HG03457 (cell line): ENCODE results near the gene SOCS7.
"Not testable (repeated sequence)": the region's sequence is repeated elsewhere in the genome, so short reads cannot be mapped to it uniquely, and the experiment has no call there.

ENCODE experiments used
- ATAC-seq: cut with Tn5 transposase; IDR thresholded peaks from one replicate; pipeline ENCODE4 v1.9.1; 2021; ENCODE audit warnings: moderate number of reproducible peaks; ENCODE audit not compliant: unreplicated experiment

The SOCS7 gene

DNA sequence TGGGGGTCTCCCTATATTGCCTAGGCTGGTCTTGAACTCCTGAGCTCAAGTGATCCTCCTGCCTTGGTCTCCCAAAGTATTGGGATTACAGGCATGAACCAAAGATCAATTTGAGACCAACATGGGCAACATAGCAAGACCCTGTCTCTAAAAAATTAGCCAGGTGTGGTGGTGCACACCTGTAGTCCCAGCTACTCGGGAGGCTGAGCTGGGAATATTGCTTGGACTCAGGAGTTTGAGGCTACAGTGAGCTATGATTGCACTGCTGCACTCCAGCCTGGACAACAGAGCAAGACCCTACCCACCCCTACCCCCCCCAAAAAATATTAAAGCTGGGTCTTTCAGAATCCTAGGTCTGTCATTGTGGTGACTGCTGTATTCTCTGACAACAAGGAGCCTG, 85.7 kb downstream of the SOCS7 start:
- ATAC-seq, result not testable (repeated sequence)

DNA sequence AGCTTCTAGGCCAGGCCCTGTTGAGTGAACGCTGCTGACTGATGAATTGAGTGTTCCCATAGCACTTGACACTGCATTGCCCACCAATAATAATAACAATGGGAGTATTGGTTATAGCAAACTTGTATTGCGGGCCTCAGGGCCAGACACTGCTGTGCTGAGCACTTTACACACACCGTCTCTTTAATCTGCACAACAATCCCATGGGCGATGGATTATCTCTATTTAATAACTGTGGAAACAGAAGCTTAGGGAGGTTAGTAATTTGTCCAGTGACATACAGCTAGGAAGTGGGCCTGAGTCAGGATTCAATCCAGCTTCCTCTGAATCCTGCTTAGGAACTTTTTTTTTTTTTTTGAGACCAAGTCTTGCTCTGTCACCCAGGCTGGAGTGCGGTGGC, 87.8 kb downstream of the SOCS7 start:
- no peak for ATAC-seq

DNA sequence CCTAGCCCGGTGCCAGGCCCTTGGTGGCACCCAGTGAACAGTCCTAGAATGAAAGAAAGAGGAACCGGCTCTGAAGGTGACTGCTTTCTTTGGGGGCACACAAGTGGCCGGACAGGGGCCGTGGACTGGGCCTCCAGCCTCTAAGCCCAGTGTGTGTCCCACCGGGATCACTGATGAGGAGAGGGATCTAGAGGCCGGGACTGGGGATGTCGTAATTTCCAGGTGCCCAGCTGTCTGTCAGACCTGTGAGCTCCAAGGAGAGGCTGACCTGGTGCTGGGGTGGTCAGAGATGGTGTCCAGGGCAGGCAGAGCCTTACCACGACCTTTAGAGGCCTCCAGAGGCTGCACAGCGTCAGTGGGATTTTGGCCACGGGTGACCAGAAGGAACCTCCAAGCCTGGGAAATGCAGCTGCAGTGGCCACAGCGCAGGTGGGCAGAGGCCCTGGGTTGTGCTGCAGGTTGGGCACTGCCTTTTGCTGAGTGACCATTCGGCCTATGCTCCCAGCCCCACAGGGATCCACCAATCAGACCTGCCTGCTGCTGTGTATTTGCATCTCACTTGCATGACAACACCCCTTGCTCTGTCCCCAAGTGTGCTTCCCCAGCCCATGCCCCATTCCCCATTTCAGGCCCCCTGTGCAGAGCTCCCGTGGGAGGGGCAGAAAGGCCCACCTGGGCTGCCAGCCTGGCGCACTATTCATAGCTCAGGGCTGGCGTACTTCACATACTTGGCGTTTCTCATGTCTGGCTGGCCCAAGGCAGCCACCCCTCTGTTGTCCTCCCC, 89.2 kb downstream of the SOCS7 start:
- ATAC-seq, result no peak

DNA sequence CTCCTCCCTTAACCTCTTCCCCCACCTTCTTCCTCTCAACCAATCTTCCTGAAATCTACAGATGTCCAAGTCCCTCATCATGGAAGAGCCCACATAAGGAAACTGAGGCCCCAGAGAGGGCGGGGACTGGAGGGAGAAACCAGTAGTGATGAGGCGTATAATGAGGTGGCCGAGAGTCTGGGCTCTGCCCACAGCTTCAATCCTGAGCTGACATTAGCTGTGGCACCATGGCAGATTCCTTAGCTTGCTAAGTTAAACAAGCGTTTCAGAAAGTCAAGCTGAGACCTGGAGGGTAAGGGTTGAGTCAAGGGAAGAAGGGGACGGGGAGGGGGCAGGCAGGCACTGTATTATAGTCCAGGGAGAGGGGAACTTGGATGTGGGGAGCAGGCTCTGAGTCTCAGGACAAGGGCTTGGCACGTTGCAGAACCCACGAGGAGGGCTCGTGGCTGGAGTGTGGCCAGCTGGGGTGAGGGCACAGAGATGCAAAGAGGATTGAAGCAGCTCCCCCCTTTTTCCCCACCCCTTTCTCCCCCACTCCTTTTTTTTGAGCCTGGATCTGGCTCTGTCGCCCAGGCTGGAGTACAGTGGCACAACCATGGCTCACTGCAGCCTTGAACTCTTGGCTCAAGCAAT, 89.9 kb downstream of the SOCS7 start:
- no peak for ATAC-seq

DNA sequence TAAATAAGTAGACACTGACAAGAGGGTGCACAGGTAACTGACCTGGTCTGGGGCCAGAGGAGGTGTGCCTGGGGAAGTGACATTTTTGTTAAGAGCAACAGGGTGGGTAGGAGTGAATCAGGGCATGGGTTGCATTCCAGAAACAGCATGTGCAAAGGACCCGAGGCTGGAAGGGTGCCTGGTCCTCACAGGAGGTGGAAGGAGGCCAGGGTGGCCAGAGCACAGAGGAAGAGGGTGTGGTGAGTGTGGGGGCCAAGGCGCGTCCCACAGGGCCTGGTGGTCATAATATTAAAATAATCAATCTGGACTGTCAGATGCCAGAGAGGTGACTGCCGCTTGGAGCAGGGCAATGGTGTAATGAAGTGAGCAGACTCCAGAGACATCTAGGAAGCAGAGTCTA, 90.9 kb downstream of the SOCS7 start:
- no peak for ATAC-seq

DNA sequence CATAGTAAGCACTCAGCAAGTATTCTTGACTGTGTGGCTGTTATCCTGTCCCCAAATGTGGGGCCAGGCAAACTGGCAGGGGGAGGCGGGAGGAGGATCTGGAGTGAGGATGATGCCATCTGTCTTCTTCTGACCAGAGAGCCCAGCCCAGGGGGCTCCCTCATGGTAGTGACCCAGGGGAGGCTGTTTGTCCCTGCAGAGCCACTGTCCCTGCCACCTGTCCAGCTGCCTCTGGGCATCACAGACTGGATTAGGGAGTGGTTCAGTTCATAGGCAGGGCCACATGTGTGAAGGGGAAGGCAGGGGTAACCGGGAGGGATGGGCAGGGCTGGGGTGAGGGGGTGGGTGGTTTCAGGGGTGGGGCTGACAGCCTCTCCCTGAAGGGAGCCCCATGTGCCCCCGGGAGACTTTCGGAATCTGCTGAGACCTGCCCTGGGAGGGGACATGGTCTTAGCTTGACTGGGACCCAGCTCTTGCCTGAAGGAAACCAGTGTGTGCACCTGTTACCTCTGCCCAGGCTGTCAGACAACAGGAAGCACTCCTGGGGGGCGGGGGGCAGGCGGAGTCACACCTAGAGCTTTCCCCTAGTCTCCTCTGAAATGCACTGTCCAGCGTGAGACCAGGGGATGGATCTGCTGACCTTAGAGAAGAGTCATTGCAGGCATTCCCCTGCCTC, 91.8 kb downstream of the SOCS7 start:
- no peak for ATAC-seq

DNA sequence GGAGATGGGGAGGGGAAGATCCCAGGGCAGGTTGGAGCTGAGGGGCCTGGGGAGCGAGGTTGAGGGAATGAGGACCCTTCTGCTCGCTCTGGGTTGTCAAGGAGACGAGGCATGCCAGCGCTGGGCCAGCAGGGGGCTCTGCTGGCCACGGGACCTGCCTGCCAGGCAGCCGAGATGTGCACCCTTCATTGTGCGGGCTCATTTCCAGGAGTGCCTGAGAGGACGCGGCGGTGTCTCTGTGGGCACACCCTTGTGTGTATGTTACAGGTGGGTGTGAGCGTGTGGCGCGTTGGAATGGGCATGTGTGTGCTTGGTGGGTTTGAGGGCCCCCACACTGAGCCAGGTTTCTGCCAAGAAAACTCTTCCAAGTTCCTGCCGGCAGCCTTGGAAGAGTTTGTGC, 92.5 kb downstream of the SOCS7 start:
- no peak for ATAC-seq

DNA sequence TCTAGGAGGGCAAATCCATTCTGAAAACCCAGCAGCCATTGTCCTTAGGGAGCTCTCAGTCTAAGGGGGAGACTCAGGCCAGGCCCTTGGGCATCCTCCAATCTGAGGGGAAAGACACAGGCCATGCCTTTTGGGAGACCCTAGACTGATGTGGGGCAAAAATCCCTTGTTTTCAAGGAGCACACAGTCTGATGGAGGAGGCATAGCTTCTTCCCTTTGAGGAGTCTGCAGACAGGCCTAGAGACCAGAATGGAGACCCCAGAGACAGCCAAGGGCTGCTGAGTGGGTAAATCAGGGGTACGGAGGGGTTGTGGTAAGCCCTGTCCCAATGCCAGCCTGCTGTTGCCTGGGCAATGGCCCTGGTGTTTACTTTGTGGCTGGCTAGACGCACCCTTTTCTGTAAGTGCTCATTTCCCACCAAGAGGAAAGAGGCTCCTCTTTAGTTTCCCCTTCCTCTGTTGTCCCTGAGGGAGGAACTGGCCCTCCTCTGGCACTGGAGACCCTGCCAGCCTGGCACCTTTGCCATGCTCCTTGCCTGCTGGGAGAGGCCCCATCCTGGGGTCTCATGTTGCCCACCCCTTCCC, 96.0 kb downstream of the SOCS7 start:
- no peak for ATAC-seq

DNA sequence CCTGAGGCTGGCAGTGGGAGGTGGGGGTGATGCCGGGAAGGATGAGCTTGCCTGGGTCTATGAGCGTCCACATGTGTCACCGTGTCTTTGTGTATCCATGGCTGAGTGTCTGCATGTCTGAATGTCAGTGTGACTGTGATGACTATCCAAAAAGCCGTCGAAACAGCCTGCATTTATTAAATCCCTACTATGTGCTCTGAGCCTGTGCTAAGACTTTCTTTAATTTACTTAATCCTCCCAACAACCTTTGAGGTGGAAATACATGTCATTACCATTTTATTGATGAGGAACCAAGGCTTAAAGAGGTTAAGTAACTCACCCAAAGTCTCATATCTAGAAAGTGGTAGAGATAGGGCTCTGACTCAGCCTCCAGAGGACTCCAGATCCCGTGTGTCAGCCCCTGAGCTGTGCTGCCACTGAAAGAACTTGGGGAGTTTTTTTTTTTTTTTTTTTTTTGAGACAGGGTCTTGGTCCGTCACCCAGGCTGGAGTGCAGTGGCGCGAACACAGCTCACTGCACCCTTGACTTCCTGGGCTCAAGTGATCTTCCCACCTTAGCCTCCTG, 96.6 kb downstream of the SOCS7 start:
- ATAC-seq, result no peak

DNA sequence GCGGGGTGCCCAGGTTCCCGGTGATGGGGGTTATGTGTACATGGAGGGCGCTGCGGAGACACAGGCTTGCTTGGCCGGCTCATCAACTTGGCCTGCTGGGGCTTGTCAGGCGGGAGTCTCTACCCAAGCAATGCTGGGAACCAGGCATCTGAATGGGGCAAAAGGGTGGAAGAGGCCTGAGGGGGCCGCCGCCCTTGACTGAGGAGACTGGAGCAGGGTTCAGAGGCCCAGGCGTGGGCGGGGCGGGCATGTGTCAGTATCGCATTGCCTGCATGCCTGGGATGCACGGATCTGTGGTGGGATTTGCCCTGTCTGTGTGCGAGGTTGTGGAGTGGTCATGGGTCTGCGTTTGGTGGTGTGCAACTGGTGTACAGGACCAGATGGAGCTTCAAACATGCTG, 97.7 kb downstream of the SOCS7 start:
- ATAC-seq, result no peak

DNA sequence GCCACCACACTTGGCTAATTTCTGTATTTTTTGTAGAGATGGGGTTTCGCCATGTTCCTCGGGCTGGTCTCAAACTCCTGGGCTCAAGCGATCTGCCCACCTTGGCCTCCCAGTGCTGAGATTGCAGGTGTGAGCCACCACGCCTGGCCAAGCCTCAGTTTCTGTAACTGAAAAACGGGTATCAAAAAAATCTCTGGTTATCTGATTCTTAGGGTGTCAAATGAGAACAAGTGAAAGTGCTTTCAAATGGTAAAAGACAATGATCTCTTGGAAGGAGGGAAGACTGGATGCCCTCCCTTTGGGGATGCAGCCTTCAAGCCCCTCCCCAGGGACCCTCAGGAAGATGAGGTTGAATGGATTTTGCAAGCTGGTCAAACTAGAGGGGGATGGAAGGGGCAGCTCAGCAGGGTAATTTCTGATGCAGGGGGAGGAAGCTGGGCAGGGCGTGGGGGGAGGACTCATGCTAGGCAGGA, 98.9 kb downstream of the SOCS7 start:
- ATAC-seq, result no peak

DNA sequence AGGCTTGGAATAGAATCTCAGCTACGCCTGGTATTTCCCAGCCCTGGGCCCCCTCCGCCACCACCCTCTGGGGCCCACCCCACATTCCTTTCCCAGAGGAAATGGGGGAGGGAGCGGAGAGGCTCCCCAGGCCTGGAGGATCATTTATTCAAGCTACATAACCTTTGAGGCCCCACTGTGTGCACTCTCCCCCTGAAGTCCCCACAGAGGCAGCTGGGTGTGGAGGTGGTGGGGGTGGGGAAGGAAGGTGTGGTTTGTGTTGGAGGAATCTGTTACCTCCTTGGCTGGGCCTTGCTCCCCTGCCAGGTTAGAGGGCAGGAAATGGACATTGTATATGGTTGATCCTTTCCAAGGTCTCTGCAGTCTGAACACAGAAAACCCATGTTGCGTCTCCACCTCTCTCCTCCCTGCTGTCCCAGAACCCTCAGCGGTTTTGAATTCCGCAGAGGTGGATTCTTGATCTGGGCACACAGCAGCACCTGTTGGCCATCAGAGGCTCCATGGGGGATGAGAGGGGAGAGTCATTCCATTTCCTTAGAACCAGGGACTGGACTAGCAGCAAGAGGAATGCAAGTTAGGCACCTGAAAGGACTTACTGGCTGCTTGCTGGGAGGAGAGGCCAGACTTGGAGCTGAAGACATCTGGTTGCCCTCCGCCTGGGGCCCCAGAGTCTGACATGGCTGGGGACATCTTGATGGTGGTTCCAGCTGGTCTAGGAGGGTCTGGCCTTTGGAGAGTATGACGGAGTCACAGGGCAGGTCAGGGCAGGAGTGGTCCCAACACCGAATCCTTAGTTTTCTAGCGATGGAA, 99.6 kb downstream of the SOCS7 start:
- ATAC-seq, result no peak

DNA sequence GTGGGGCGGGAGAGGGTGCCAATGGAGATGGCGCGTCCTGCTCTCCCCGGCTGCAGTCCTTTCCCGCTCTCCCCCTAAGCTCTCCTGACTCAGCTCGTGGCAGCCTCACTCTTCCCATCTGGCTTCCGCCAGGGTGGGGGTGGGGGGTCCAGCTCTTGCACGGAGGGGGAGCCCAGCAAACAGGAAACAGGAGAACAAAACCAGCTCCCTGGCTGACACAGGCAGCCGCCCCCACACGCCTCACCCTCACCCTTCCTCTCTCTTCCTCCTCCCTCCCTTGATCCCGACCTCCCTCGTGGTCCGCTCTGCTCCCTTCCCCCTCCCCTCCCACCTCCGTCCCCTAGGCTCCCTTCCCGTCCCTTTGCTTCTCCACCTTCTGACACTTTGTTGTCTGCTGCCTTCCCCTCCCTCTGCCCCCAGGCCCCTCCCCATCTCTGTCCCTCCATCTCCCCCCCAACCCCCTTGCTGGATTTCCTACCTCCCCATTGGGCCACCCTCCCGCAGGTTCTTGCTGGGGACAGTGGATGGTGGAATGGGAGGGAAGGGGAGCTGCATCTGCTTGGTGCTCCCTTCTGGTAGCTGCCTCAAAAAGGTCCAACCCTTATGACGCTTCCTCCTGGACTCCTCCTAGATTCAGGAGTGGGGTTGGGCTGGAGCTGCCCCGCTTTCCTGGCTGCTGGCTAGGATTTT, 100.3 kb downstream of the SOCS7 start:
- no peak for ATAC-seq

DNA sequence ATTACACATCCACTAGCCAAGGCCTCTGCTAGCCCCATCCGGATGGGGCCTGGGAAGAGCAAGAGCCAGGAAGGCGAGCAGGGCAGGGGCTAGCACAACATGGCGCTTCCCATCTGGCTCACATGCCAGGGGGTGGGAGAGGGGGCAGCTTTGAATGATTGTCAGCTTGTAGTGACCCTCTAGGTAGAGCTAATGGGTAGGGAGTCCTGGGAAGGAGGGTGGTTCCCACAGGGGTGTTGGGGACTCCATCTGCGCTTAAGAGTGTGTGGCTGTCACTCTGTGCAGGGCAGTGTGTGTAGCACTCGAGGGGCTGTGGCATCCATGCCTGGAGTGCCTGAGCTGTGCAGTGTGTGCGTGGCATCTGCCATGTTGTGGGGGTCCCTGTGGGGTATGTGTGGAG, 101.1 kb downstream of the SOCS7 start:
- no peak for ATAC-seq

DNA sequence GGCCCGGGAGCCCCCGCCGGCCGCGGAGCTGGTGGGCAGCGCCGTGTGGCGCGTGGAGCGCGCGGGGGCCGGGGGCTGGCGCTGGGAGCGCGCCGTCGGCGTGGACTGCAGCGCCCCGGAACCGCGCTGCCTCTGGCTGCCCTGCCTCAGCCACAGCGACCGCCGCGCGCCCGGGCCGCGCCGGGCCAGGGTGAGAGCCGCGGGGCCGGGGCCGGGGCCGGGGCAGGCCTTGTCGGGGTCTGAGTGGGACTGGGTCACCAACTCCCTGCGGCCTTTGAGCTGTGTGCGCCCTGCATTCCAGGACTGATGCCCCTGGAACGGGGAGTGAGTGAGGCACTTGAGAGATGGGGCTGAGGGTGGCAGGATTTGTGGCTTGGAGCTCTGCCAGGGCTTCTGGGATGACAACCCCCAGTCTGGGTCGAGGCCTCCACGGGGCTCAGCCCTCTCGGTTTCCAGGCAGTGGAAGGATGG, 102.3 kb downstream of the SOCS7 start:
- no peak for ATAC-seq

DNA sequence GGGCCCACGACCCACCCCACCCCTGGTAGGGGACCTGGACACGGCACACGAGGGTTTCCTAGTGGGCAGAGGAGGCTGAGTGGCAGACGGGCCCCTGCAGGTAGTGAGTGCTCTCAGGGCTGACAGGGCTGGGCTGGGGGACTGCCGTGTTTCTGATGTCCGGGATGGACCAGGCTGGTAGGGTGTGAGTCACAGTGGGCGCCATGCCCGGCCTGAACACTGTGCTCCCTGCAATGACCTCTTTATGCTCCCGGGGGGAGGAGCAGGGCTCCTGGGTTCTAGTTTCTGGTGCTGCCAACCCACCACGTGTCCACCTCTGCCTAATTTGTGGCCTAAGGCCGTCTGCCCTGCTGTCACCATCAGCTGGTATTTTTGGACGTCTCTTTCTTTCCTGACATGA, 102.9 kb downstream of the SOCS7 start:
- ATAC-seq, result no peak
